Panc1 (cell line): ENCODE results near the gene LAMB3.

ENCODE experiments used
- POLR2AphosphoS5 ChIP-seq: IDR thresholded peaks from 2 replicates; pipeline ENCODE4 v1.6.1; 2012; ENCODE audit warnings: mild to moderate bottlenecking, low read depth, low read length, moderate library complexity
- SIN3A ChIP-seq: IDR thresholded peaks from 2 replicates; pipeline ENCODE4 v1.6.1; 2012; ENCODE audit warnings: low read depth, mild to moderate bottlenecking, low read length, moderate library complexity, borderline replicate concordance; ENCODE audit not compliant: insufficient read depth
- TF ChIP-seq, protein P1 (sequence below): fragments of 450-650 bp; IDR thresholded peaks from 2 replicates; pipeline ENCODE4 v1.5.1; 2017; ENCODE audit warnings: mild to moderate bottlenecking
- TF ChIP-seq, protein P2 (sequence below), 2 experiments: IDR thresholded peaks; 2 replicates each; pipeline ENCODE4 v1.6.1; 2011 to 2012; ENCODE audit warnings: low read depth in 2 of 2, control low read depth in 1 of 2, low read length in 1 of 2, mild to moderate bottlenecking in 1 of 2, moderate library complexity in 1 of 2; ENCODE audit not compliant: insufficient read depth in 1 of 2

DNA sequence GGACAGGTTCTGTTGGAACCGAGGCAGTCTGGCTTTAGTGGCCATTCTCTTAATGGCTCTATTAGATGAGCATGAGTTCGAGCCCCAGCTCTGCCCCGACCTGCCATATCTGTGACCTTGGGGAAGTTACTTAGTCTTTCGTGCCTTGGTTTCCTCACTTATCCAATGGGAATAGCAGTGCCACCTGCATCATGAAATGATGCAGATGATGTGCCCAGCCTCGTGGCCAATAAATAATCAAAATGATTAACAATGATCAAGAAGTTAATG is 38.1 kb downstream of the LAMB3 start:
- TF ChIP-seq, protein P1, sequence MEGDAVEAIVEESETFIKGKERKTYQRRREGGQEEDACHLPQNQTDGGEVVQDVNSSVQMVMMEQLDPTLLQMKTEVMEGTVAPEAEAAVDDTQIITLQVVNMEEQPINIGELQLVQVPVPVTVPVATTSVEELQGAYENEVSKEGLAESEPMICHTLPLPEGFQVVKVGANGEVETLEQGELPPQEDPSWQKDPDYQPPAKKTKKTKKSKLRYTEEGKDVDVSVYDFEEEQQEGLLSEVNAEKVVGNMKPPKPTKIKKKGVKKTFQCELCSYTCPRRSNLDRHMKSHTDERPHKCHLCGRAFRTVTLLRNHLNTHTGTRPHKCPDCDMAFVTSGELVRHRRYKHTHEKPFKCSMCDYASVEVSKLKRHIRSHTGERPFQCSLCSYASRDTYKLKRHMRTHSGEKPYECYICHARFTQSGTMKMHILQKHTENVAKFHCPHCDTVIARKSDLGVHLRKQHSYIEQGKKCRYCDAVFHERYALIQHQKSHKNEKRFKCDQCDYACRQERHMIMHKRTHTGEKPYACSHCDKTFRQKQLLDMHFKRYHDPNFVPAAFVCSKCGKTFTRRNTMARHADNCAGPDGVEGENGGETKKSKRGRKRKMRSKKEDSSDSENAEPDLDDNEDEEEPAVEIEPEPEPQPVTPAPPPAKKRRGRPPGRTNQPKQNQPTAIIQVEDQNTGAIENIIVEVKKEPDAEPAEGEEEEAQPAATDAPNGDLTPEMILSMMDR = no peak
- TF ChIP-seq POLR2AphosphoS5 (no peak), SIN3A (no peak)
- TF ChIP-seq, protein P2, sequence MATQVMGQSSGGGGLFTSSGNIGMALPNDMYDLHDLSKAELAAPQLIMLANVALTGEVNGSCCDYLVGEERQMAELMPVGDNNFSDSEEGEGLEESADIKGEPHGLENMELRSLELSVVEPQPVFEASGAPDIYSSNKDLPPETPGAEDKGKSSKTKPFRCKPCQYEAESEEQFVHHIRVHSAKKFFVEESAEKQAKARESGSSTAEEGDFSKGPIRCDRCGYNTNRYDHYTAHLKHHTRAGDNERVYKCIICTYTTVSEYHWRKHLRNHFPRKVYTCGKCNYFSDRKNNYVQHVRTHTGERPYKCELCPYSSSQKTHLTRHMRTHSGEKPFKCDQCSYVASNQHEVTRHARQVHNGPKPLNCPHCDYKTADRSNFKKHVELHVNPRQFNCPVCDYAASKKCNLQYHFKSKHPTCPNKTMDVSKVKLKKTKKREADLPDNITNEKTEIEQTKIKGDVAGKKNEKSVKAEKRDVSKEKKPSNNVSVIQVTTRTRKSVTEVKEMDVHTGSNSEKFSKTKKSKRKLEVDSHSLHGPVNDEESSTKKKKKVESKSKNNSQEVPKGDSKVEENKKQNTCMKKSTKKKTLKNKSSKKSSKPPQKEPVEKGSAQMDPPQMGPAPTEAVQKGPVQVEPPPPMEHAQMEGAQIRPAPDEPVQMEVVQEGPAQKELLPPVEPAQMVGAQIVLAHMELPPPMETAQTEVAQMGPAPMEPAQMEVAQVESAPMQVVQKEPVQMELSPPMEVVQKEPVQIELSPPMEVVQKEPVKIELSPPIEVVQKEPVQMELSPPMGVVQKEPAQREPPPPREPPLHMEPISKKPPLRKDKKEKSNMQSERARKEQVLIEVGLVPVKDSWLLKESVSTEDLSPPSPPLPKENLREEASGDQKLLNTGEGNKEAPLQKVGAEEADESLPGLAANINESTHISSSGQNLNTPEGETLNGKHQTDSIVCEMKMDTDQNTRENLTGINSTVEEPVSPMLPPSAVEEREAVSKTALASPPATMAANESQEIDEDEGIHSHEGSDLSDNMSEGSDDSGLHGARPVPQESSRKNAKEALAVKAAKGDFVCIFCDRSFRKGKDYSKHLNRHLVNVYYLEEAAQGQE (IDR thresholded peaks at IDR 0.05; ENCODE audit: insufficient read depth in 1 of 2, low read depth in 2 of 2, low read length in 1 of 2) = no peak
